Bronchial epithelial cell (primary cell): ENCODE results near the gene ATP2B2. TPM values are rescaled to one million over a fixed set of nuclear protein-coding genes. Genes with fewer than 3 reads are reported as not detected.

Experiments used
- DNase-seq: peaks from one replicate; pipeline ENCODE4 v3.0.0-alpha.2; 2010; ENCODE audit warnings: low read depth
- FAIRE-seq: peaks from 2 replicates; lab custom pipeline; 2011; peaks lifted over from hg19 to GRCh38; lab: Jason Lieb, UNC
- H3K27me3 ChIP-seq: 2 replicates; pipeline ENCODE4 v1.5.1; 2011; ENCODE audit warnings: low read length; ENCODE audit not compliant: control insufficient read depth, insufficient read depth
- H3K36me3 ChIP-seq: 2 replicates; pipeline ENCODE4 v1.5.1; 2011; ENCODE audit warnings: low read length; ENCODE audit not compliant: control insufficient read depth, insufficient read depth
- H3K4me3 ChIP-seq: 2 replicates; pipeline ENCODE4 v1.5.1; 2011; ENCODE audit warnings: mild to moderate bottlenecking, low read depth, low read length, control low read depth
- CTCF ChIP-seq: IDR thresholded peaks from 2 replicates; pipeline ENCODE4 v1.5.1; 2011; ENCODE audit warnings: mild to moderate bottlenecking, moderate library complexity, low read length, control low read depth, inconsistent platforms; ENCODE audit not compliant: insufficient read depth, severe bottlenecking
- total RNA-seq: library from RNA; depleted of rRNA; stranded (reverse); fragments of >200 nt; gene quantifications from 2 replicates; pipeline ENCODE4 v1.2.1, GENCODE V29; 2014

Gene ATP2B2
- total RNA-seq, 1 donor from 2014 or later = not detected

- H3K4me3 ChIP-seq = no peak overlapping the region
- H3K27me3 ChIP-seq = peaks cover 5% of the 10 kb centered on the region
- FAIRE-seq (peak; percentile 70), DNase-seq (no peak)
- TF ChIP-seq CTCF = no peak
- no peaks in the 10 kb centered on the region for H3K36me3 ChIP-seq
Measured at GRCh38 chr3:10400749-10401495, 104.5 kb downstream of the ATP2B2 start.

- no peak for FAIRE-seq
- H3K4me3 ChIP-seq = no peak overlapping the region
- peaks cover 5% of the 10 kb centered on the region for H3K27me3 ChIP-seq
- H3K36me3 ChIP-seq = no peaks in the 10 kb centered on the region
- TF ChIP-seq CTCF = no peak
- no peak for DNase-seq
Measured at GRCh38 chr3:10400050-10400748, 105.2 kb downstream of the ATP2B2 start.

GRCh38 chr3:10399634-10400033 is 105.8 kb downstream of the ATP2B2 start:
- Histone ChIP-seq H3K36me3 (no peaks in the 10 kb centered on the region), H3K27me3 (peaks cover 5% of the 10 kb centered on the region), H3K4me3 (no peak overlapping the region)
- FAIRE-seq (no peak), DNase-seq (no peak)
- TF ChIP-seq CTCF = no peak

GRCh38 chr3:10398341-10398740 is 107.0 kb downstream of the ATP2B2 start:
- H3K4me3 ChIP-seq = no peak overlapping the region
- no peak for TF ChIP-seq CTCF
- FAIRE-seq (no peak), DNase-seq (no peak)
- H3K36me3 ChIP-seq = no peaks in the 10 kb centered on the region
- peaks cover 5% of the 10 kb centered on the region for H3K27me3 ChIP-seq

- Histone ChIP-seq H3K36me3 (no peaks in the 10 kb centered on the region), H3K27me3 (peaks cover 5% of the 10 kb centered on the region), H3K4me3 (no peak overlapping the region)
- peak; percentile 32 for FAIRE-seq
- TF ChIP-seq CTCF = no peak
- DNase-seq = no peak
Measured at GRCh38 chr3:10397879-10398278, 107.5 kb downstream of the ATP2B2 start.

GRCh38 chr3:10396931-10397330 is 108.5 kb downstream of the ATP2B2 start:
- H3K36me3 ChIP-seq = no peaks in the 10 kb centered on the region
- H3K4me3 ChIP-seq = no peak overlapping the region
- FAIRE-seq (peak; percentile 77), DNase-seq (no peak)
- no peak for TF ChIP-seq CTCF
- H3K27me3 ChIP-seq = peaks cover 5% of the 10 kb centered on the region
